Medulla oblongata (tissue), 1 donor: ENCODE results near the gene ROR1.

Experiments
- DNase-seq: peaks from one replicate; pipeline ENCODE4 v3.0.0-alpha.2; 2015; ENCODE audit errors: extremely low spot score

The ROR1 gene

GRCh38 chr1:63931468-63931867, 157.7 kb downstream of the ROR1 start:
- no peak for DNase-seq

DNA sequence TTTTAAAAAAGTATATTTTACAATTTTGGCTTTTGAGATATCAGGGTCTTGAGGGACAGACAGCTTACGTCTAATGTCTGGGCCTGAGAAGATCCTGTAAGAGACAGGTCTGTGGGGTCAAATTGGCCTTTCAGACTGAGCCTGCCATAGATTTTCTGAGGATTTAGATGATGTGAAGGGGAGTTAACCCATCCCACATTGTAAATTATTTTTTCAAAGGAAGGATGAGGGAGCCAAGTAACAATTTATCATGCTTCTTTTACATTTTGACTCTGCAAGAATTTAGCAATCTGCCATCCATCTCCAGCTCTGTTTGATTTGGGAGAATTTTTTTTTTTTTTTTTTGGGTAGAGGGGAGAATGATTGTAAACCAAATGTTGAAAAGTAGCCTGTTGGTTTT, 160.9 kb downstream of the ROR1 start:
- no peak for DNase-seq

DNA sequence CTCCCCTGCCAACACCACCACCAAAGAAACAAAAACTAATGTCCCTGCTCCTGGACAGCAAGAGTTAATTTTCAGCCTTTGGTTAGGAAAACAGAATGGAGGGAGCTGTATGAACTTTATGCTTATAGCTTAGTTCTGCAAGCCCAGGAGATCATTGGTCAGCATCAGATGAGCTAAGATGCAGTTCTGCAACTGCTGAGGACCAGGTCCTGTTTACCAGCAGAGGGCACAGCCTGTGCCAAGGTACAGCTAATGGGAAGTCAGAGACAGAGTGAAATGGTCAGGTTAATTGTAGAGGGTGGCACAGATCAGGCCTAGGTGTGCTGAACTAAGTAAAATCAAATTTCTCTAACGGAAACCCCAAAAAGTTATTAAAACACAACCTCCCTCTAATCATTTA, 161.3 kb downstream of the ROR1 start:
- peak; percentile 12 for DNase-seq

- no peak for DNase-seq
These were observed 161.7 kb downstream of the ROR1 start for GRCh38 chr1:63935553-63935952.

DNA sequence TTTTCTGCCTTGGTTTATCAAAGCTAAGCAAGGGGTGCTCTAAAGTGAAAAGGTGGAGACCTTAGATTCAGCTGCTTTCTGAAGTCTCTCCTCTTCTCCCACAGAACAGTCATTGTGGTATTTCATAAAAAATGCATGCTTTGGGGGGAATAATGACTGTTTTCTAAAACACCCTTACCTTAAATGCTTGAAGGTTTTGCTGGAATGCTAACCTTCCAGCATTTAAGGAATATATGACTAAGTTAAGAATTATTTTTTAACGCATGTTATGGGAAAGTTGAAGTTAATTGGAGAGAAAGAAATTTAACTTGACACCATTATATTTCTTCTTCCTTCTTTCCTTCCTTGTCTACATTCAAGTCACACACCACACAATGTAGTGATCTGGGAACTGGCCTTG, 162.5 kb downstream of the ROR1 start:
- DNase-seq: no peak

GRCh38 chr1:63936801-63937200, 163.0 kb downstream of the ROR1 start:
- no peak for DNase-seq

GRCh38 chr1:63937461-63938022, 163.7 kb downstream of the ROR1 start:
- no peak for DNase-seq

DNA sequence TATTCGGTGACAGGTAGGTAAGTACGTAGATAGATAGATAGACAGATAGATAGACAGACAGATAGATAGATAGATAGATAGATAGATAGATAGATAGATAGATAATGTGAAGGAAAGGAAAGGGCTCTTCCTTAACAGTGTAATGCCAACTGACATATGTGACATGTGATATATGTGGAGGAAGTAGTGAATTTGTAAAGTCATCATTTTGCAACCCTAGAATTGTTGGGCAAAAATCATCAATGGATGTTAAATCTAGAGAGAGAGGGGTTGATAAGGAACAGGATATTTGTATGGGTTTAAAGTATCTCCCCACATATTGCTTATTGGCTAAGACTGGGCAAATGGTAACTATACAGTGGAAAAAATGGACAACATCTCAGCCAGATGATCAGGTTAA, 166.6 kb downstream of the ROR1 start:
- DNase-seq: no peak

GRCh38 chr1:63943393-63943792, 169.6 kb downstream of the ROR1 start:
- no peak for DNase-seq

DNA sequence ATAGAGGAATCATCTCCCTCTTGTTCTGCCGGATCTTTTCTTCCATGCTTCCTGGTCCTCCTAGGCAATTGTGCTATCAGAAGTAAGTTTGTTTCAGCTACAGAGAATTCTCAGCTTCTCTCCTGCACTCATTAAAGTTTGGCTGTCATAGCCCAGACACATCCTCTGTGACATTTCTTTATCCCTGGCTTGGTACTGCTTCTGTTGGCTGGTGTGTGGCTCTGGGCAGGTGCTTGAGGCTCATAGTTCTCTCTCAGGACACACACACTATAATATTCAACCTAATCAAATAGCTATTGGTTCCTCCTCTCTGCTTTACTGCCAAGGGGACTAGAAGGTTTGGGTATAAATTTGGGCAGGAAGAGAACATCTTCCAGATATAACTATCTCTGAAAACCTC, 172.1 kb downstream of the ROR1 start:
- DNase-seq: no peak

DNA sequence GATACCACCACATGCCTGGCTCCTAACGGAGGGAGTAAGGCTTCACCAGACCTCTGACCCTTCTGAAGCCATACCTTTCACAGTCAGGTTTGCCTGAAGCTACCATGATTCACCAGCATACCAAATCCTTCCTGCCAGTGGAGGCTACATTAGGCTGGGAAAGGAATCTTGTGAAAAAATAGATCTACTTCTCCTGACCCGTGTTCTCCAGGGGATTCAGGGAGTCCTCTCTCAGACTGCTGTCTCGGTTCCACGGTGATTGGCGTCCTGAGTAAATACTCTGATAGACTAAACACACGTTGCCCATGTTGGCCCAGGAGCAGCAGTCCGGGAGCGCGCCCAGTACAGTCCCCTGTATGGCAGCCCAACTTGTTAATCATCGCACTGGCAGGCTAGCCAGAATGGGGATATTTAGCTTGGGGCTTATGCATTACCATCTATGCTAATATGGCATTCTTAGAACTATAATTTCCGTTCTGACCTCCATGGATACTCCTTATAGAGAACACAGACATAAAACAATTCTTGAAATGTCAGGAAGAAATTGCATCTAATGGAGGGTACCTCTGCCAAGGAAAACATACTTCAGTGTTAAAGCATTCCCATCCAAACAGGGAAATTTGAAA, 173.2 kb downstream of the ROR1 start:
- DNase-seq: no peak

DNA sequence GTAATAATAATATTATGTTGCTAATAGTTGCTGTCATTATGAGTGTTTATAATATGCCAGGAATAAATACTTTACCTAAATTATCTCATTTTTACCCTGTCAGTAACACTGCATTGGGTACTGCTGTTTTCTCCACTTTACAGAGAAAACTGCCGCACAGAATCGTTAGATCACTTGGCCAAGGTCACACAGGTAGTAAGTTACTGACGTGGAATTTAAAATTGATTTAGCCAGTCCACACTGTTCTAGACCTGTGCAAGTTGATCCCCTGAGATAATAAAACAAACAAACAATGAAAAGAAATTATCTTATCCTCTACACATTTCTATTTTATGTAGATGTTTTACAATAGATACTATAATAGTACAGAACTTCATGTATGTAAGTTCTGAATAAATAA, 174.1 kb downstream of the ROR1 start:
- no peak for DNase-seq

GRCh38 chr1:63950023-63950422, 176.2 kb downstream of the ROR1 start:
- no peak for DNase-seq

GRCh38 chr1:63951059-63951946, 177.5 kb downstream of the ROR1 start:
- DNase-seq: no peak

- DNase-seq: no peak
These were observed 180.4 kb downstream of the ROR1 start for GRCh38 chr1:63954187-63954586.

DNA sequence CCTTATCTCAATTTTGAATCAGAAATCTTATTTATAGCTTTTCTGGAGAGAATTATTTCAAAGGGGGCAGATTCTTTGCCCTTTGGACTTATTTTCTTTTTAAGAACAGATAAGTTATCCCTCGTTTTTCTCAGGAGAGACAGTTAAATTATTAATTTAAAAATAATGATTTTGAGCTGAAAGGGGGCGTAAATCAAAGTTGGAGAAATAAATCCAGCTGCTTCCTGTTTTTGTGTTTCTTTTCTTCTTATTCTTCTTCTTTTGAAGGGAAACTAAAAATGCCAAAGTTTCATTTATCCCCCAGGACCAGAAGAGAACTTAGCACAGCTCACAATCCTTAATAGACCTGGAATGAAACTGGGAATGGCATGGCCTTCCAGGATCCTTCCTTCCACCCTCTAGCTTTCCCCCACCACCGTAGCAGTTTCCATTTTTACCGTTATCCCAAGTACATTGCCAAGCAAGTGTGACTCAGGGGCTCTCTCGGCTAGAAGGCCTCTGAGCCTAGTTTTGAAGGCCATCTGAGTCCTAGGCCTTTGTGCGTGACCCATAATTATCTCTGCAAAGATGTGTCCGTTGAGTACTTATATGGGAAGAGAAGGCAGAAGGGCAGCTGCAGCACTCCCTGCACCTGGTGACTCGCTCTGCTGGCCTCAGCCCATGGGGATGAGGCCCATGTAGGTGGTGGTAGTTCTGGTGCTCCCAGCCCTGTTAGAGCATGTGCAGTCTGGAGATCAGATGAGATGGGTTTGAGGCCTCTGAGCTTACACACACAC, 181.7 kb downstream of the ROR1 start:
- DNase-seq: no peak

- DNase-seq: no peak
These were observed 184.7 kb downstream of the ROR1 start for GRCh38 chr1:63958556-63958955.

DNA sequence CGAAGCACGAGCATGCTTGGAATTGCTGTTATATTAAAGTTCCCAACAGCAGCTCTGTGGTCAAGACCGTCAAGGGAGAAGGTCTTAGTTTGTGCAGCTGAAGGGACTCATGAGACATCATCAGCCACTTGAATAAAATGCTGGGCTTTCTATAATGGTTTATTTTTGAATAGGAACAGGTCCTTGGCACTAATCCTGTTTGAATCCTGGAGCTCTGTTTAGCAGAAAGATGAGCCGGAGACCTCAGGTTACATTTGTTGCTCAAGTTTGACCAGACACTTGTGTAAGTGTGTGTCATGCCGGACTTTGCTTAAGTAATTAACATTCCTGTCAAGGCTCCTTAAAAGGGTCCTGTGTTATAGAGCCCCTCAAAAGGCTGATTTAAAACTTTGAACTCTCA, 186.5 kb downstream of the ROR1 start:
- DNase-seq: no peak

- DNase-seq: no peak
These were observed 192.2 kb downstream of the ROR1 start for GRCh38 chr1:63966016-63966415.

- no peak for DNase-seq
These were observed 194.1 kb downstream of the ROR1 start for GRCh38 chr1:63967901-63968300.

DNA sequence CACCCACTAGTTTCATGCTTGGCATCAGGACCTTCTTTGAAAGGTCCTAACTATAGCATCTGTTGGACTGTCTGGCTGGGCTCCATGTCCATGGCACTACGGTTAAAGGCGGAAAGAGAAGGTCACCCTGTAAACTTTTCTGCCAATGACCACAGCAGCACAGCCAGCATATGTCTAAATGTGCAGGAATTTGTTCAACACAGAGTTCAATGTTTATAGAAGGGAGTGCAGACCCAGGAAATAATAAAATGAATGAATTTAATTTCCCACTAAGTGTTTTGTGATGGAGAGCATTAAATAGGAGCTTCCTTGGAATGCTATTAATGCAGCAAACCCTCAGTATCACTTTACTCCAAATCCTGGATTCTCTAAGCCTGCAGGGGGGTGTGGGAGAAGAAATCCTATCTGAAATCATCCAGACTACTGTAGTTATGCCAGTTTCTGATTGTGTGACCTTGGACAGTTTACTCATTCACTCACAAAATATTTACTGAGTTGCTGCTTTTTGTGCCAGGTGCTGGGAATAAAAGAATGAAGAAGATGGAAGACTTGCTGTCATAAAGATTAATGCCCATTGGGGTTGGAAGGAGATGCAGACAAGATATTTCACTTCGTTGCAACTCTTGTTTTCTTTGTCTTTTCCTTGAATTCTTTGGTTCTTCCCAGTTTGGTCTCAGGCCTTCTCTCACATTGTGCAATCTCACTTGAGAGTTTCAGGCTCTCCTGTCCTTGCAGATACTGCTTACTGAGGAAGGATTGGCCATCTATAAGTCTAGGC, 195.0 kb downstream of the ROR1 start:
- DNase-seq: no peak
